Activated CD4-positive, CD25-positive, alpha-beta regulatory T cell treated with anti-CD3 and anti-CD28 coated beads, Interleukin-2, amount 50 U/mL, for 24 hours (primary cell): ENCODE measurements around the gene POLR2A.
A peak's percentile ranks its signal among the peaks of the same experiment; 100 is the strongest.

Experiments used
- ATAC-seq, 2 donors: fragments of 150-1000 bp; cut with Tn5 transposase; one replicate each; pipeline ENCODE4 v1.10.0; 2021; ENCODE audit warnings: mild to moderate bottlenecking in 1 of 2, moderate library complexity in 1 of 2

POLR2A gene

DNA sequence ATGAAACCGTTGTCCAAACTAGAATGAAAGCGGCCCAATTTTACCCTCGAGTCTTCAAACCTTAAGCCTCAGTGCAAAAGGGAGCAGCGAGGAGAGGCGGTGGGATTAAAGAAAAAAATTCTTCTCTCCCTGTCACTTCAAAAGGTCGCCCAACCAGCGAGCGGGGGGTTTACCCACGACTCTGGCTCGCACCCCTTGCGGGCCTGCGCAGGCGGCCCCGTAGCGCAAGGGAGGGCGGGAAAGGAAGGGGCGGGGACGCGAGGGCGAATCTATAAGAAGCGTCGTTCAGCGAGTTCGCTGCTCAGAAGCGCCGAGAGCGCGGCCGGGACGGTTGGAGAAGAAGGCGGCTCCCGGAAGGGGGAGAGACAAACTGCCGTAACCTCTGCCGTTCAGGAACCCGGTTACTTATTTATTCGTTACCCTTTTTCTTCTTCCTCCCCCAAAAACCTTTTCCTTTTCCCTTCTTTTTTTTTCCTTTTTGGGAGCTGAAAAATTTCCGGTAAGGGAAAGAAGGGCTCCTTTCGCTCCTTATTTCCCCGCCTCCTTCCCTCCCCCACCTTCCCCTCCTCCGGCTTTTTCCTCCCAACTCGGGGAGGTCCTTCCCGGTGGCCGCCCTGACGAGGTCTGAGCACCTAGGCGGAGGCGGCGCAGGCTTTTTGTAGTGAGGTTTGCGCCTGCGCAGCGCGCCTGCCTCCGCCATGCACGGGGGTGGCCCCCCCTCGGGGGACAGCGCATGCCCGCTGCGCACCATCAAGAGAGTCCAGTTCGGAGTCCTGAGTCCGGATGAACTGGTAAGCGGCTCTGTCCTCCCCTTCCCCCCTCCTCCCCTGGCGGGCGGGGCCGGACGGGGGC lies at the start of gene POLR2A:
POLR2A (plus strand) TSS at position 300 of the 852 bp plus-strand sequence.
- ATAC-seq = peak; percentile 71 to 75

DNA sequence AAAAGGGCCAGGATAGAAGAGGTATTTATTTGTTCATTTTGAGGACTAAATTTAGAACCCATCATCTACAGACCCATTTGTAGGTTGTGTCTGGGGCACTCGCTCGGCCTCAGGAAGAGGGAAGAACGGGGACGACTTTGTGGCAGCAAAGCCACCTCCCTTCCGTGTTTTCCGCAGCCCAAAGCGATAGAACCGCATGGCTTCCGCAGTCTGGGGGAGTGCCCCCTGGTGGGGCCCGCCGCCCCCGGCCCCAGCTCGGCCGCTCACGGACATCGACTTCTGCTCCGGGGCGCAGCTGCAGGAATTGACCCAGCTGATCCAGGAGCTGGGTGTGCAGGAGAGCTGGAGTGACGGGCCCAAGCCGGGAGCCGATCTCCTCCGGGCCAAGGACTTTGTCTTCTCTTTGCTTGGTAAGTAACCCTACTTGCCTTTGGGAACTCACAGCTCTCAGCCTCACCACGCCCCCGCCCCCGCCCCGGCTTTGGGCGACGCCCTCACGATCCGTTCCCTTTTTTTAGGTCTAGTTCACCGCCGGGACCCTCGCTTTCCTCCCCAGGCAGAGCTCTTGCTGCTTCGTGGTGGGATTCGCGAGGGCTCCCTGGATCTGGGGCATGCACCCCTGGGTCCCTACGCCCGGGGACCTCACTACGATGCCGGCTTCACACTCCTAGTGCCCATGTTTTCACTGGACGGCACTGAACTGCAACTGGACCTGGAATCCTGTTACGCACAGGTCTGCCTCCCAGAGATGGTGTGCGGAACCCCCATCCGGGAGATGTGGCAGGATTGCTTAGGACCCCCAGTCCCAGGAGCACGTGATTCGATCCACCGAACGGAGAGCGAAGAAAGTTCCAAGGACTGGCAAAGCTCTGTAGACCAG lies 48.2 kb upstream of the POLR2A start:
- ATAC-seq = peak; percentile 6 to 7

DNA sequence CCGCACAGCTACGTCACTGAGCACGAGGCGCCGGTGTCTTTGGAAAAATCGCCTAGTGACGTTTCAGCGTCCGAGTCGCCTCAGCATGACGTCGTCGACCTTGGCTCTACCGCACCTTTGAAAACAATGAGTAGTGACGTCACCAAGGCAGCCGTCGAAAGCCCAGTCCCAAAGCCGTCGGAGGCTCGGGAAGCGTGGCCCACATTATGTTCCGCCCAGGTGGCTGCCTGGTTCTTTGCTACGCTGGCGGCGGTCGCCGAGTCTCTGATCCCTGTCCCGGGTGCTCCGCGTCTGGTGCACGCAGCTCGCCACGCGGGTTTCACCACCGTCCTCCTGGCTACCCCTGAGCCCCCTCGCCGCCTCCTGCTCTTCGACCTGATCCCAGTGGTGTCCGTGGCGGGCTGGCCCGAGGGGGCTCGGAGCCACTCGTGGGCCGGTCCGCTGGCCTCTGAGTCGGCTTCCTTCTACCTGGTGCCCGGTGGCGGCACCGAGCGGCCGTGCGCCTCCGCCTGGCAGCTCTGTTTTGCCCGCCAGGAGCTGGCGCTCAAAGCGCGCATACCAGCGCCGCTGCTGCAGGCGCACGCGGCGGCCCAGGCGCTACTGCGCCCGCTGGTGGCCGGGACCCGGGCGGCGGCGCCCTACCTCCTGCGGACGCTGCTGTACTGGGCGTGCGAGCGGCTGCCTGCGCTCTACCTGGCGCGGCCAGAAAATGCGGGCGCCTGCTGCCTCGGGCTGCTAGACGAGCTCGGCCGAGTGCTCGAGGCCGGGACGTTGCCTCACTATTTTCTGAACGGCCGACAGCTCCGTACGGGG lies 47.4 kb upstream of the POLR2A start:
- peak; percentile 72 to 75 for ATAC-seq

DNA sequence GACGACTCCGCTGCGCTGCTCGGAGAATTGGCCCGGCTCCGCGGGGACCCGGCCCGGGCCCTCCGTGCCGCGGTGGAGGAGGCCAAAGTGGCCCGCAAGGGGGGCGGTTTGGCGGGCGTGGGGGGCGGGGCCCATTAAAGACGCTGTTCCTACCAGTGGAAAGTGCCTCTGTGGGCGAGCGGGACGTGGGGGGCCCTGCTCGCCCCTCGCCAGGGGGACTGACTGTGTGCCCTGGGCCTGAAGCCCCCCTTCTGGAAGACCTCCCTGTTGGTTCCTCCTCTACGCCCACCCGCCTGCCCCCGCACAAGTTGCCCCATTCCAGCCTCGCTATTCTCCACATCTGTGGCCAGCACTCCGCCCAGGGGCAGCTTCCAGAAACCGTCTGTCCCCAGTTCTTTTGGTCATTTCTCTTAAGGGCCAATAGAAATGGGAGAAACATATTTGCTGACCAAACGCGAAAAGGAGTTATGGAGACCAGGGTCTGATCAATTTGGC lies 46.8 kb upstream of the POLR2A start:
- ATAC-seq = no peak

DNA sequence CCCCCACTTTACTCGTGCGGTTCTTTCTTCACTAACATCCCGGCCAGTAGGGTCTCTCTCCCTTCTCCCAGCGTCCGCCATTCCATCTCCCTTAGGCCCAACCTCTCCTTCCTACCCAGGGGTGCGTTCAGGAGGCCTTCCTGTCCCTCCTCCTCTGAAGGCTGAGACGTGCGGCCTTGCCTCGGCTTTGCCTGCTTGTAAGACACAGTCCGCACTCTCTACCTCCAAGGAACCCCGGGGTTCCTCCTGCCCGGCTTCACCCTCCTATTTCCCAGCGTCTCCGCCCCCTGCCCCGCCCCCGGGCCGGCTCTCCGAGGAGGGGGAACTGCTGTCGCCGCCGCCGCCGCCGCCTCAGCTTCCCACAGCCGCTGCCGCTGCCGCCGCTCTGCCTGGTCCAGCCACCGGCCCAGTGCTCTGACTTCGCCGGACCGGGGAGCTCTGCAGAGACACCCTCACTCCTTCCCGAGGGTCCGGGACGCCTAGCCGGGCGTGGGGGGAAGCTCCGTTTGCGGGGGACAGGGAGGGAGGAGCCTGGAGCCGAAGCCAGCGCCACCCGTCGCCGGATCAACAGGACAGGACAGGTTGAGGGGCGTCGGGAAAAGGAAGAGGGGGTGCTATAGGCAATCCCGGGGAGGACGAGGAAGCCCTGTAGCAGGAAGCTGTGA lies 46.1 kb upstream of the POLR2A start:
- ATAC-seq = no peak

DNA sequence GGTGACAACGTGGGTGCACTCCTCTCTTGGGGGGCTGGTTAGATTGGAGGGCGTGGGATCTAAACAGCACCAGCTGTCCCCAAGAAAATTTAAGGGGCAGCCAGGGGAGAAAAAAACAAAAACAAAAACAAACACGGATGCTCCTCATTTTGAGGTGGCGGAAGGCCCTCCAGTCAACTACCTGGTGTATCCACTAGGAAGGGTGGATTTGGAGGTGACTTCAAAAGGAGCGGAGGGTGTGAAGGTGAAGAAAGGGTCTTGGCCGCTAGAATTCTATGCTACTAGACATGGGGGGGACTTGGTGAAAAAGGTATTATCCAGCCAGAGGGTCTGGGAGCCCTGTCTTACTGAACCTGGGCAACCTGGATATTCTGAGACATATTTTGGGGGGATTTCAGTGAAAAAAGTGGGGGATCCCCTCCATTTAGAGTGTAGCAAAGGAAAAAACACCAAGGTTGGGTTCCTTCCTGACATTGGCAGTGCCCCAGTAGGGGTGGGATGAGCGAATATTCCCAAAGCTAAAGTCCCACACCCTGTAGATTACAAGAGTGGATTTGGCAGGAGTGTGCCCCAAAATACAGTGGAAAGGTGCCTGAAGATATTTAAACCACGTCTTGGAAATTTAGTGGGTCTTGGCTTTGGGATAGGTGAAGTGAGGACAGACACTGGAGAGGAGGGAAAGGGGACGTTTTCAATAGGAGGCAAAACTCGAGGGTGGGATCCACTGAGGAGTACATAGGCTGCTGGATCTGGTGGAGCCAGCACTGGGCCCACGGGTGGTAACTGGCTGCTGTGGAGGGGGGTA lies 45.3 kb upstream of the POLR2A start:
- ATAC-seq = no peak

DNA sequence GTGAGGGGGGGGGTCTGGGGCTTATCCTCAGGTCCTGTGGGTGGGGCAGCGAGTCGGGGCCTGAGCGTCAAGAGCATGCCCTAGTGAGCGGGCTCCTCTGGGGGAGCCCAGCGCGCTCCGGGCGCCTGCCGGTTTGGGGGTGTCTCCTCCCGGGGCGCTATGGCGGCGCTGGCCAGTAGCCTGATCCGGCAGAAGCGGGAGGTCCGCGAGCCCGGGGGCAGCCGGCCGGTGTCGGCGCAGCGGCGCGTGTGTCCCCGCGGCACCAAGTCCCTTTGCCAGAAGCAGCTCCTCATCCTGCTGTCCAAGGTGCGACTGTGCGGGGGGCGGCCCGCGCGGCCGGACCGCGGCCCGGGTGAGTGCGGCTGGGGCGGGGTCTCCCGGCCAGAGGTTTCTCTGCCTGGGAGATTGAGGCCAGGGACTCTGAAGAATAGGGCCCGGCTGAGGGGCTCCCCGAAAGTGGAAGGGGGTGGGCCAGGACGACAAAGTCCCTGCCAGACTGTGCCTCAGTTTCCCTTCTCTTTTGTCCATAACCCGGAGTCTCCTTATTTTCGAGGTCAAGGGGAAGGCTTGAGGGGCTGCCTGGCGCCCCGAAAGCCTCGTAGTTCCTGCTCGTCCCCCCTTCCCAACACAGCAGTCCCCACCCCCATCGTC lies 44.6 kb upstream of the POLR2A start, which contains the start of gene FGF11:
FGF11 (plus strand) TSS at position 51 of the 651 bp plus-strand sequence; CDS start at position 160, 109 bp downstream.
- no peak for ATAC-seq

DNA sequence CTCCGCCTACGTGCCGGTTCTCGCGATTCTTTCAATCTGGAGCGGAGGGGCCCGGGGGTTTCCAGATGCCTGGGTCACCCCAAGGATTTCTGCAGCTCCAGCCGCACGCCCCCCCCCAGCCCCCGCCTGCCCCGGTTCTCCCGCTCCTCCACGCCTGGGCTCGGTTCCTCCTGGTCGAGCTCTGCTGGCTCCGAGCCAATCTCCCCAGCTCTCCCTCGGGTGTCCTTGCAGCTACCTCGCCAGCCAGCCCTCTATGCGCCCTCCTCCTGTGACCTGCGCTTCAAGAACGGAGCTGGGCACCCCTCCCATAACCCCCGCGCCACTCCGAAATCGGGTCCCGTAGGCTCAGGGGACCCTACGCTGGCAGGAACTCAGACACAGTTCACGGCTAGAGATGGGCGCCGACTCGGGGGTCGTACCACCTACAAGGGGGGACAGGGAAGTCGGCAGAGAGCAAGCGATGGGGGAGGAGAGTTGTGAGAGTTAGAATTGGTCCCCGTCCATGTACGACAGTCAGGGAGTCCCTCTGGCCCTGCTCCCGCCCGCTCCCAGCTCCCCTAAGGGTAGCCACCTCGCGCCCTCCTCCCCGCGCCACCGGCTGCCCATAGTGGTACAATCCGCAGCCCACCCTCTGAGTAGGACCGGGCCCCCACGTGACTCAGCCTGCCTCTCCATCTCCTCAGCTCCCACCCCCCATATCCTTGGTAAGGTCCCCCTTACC lies 43.9 kb upstream of the POLR2A start:
- no peak for ATAC-seq

DNA sequence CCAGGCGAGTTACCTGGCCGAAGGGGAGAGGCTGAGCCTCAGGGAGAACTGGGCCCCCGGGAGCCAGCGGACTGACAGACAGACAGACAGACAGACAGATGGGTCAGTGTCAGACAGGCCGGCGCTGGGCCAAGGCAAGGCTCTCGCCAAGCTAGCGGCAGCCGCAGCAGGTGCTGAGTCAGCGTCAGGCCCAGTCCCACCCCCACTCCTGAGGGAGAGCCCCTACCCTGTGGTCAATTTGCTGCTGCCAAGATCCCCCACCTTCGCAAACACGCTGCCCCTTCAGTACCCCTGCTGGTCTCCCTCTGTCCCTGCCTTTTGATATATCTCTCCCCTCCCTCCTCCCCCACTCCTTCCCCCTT lies 43.4 kb upstream of the POLR2A start:
- no peak for ATAC-seq

DNA sequence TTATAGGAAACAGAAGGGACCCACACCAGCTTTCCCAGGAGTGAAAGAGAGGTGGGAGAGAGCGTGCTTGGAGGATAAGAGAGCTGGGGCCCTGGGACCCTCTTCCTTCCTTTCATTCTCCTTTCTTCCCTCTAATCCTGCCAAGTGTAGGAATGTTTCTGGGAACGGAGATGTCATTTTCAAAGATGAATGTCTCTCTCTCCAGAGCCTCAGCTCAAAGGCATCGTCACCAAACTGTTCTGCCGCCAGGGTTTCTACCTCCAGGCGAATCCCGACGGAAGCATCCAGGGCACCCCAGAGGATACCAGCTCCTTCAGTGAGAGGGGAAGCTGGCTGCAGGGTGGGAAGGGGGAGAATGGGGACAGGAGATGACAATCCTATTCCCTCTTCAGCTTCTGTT lies 42.9 kb upstream of the POLR2A start:
- ATAC-seq = no peak

DNA sequence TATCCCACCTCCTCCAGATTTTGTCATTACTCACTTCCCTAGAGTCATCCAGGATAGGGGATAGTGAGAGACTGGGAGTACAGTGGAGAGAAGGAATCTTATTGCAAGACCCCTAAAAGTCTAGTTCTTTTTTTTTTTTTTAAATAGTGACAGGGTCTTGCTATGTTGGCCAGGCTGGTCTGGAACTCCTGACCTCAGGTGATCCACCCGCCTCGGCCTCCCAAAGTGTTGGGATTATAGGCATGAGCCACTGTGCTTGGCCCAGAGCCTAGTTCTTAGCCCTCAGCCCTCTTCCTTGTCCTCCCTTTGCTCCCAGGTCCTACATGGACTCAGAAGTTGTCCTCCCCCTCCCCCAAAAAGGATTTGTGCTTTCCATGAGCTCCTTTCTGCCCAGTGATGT lies 42.0 kb upstream of the POLR2A start:
- no peak for ATAC-seq

DNA sequence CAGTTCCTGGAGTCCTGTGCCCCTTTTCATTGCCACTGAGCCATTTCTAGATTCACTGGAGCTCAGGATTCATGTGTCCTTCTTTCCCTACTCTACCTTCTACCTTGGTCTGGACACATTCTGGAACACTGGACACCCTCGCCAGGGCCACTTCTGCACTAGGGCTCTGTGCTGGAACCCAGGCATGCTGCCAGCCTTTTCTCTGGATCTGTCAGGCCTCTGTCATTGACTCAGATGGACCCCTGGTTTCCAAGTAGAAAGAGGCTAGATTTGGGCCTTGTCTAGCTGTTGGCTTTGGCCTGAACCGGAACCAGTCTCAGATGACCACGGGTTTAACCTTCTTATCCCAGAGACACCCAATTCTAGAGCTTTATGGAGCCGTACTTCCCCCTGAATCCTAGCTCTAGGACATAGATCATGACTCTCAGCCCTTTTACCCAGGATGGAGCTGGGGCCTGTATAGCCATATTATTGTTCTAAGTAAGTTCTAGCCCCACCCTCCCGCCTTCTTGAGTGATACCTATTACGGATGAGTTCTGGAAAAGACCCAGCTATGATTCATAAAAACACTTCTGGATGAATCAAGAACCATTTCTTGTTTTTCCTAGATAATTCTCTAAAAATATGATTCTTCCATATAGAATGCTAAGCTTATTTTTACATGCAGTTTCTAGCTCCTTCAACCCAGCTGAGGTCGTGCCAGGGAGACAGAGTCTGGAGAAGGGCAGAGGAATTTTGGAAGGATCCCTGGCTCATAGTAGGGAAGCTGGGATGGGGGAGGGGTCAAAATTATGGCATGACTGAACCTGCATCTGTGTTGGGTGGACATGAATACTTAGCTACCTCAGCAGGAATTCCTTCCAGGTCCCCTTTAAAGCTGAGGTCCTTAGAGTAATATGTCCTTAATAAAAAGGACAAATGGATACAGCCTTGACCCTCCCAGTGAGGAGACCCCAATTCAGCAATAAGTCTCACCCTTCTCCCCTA lies 40.4 kb upstream of the POLR2A start:
- no peak for ATAC-seq

DNA sequence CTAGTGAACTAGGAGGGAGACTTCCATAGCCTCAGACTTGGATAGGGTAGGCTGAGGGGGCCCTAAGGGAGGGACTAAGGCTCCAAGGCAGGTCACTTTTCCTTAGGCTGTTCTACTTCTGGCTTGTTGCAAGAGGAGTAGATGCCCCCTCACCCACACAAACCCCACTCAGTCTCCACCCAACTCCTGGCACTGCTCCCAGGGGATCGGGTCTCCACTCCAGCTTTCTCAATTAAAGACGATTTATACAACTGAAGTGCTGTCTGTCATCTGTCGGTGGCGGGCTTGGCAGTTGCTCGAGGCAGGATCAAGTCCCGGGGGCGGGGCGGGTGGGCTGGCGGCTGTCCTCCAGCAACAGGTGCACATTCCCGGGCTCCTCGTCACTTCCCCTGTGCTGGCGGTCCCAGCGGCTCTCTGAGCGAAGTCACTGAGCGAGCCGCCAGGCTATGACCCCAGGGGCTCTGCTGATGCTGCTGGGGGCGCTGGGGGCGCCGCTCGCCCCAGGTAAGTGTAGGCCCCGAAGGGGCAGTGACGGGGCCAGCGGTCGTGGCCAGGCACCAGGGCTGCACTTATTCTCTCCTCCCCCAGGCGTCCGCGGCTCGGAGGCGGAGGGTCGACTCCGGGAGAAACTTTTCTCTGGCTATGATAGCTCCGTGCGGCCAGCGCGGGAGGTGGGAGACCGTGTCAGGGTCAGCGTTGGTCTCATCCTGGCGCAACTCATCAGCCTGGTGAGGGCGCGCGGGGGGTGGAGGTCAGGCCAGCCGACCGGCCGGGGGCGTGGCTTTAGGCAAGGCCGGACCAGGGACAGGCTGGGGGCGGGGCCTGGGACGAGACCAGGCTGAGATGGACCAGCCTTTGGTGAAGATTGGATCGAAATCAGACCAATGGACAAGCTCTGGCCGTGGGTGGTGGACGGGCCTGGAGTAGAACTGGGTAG lies 39.2 kb upstream of the POLR2A start, which contains the start of gene CHRNB1:
CHRNB1 (plus strand) TSS at position 380 of the 937 bp plus-strand sequence; CDS start at position 447, 67 bp downstream.
- ATAC-seq = peak in 1 of 2 donors; percentile 13

DNA sequence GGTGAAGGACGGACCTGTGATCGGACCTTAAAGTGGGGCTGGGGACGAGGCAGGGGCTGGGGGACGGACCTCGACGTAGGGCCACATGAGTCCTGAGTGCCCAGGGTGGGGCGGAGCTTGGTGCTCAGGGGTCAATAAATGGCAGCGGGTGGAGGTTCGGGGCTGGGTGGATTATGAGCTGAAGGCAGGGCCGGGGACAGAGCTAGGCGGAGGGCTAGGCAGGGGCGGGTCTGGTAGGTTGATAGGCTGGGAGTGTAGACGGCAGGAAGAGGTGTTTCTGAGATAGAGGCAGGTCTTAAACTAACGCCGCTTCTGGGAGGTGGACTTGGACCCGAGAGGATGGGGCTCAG lies 38.6 kb upstream of the POLR2A start:
- ATAC-seq = peak; percentile 68 to 80

DNA sequence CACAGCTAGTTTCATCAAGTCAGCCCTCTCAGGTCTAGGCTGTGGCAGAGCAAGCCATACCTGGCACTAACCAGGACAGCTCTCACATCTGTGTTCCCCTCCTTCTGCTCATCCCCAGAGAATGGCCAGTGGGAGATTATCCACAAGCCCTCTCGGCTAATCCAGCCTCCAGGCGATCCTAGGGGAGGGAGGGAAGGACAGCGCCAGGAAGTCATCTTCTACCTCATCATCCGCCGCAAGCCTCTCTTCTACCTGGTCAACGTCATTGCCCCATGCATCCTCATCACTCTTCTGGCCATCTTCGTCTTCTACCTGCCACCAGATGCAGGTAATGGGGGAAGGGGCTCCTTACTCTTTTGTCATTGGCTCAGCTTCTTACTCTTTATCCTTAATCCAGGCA lies 35.7 kb upstream of the POLR2A start:
- no peak for ATAC-seq

DNA sequence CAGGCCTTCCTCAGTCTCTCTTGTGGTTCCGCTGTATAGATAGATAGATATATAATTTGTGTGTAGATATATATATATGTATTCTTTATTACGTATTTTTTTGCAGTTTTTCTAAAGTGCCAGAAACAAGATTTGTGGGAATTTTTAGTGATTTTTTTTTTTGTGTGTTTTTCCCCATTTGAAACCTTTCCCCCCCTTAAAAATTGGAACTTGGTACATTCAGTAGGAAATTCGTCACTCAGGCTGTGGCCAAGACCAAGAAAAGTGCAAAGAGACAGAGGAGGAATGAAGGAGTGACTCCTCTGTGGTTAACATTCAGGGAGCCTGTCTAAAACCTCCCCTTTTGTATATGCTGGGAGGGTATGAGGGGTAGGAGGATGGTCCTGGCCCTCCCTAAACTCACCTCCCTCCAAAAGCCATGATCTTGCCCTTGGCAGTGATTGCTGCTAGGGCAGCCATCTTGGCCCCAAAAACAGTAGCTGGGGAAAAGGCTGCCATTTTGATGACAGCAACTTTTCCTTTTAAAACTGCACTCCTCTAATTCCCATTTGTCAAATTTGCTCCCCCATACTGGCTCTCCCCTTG lies 24.1 kb upstream of the POLR2A start:
- ATAC-seq = no peak
